HG02642 (cell line): ENCODE data around the gene LARGE2.

Experiments
- ATAC-seq: cut with Tn5 transposase; IDR thresholded peaks from one replicate; pipeline ENCODE4 v1.9.1; 2021; ENCODE audit warnings: mild to moderate bottlenecking; ENCODE audit not compliant: unreplicated experiment, poor library complexity

LARGE2 gene

GRCh38 chr11:45927684-45928413, 5.4 kb downstream of the LARGE2 start:
- ATAC-seq = no peak

- no peak for ATAC-seq
These were observed 6.2 kb downstream of the LARGE2 start for GRCh38 chr11:45928535-45929215.

- peak; percentile 8 for ATAC-seq
These were observed 7.1 kb downstream of the LARGE2 start for GRCh38 chr11:45929486-45930030.

GRCh38 chr11:45930031-45930794, 7.8 kb downstream of the LARGE2 start:
- ATAC-seq = peak; percentile 91

GRCh38 chr11:45930951-45931570, 8.6 kb downstream of the LARGE2 start:
- no peak for ATAC-seq

GRCh38 chr11:45931739-45932138, 9.3 kb downstream of the LARGE2 start:
- no peak for ATAC-seq

- ATAC-seq = no peak
These were observed 9.8 kb downstream of the LARGE2 start for GRCh38 chr11:45932217-45932616.

- no peak for ATAC-seq
These were observed 10.8 kb downstream of the LARGE2 start for GRCh38 chr11:45933131-45933831.

GRCh38 chr11:45933846-45934579, 11.6 kb downstream of the LARGE2 start:
- no peak for ATAC-seq

GRCh38 chr11:45934580-45935318, 12.3 kb downstream of the LARGE2 start:
- no peak for ATAC-seq

GRCh38 chr11:45935349-45936064, 13.1 kb downstream of the LARGE2 start:
- ATAC-seq = no peak

GRCh38 chr11:45936511-45937054, 14.1 kb downstream of the LARGE2 start:
- no peak for ATAC-seq

- no peak for ATAC-seq
These were observed 15.5 kb downstream of the LARGE2 start for GRCh38 chr11:45937916-45938315.

- no peak for ATAC-seq
These were observed 17.4 kb downstream of the LARGE2 start for GRCh38 chr11:45939836-45940235.

GRCh38 chr11:45941285-45941684, 18.8 kb downstream of the LARGE2 start:
- no peak for ATAC-seq

- ATAC-seq = no peak
These were observed 19.9 kb downstream of the LARGE2 start for GRCh38 chr11:45942381-45942780.

GRCh38 chr11:45945397-45945999, 23.0 kb downstream of the LARGE2 start:
- no peak for ATAC-seq
